Fibroblast of villous mesenchyme (primary cell): ENCODE measurements around the gene HRH2. TPM values are rescaled to one million over a fixed set of nuclear protein-coding genes. Genes with fewer than 3 reads are reported as not detected.

Source experiments
- DNase-seq: peaks from one replicate; pipeline ENCODE4 v3.0.0-alpha.2; 2010; ENCODE audit warnings: low read depth
- H3K4me3 ChIP-seq: 2 replicates; pipeline ENCODE4 v1.5.1; 2011; ENCODE audit warnings: low read depth, mild to moderate bottlenecking, low read length
- CTCF ChIP-seq: IDR thresholded peaks from 2 replicates; pipeline ENCODE4 v1.5.1; 2012; ENCODE audit warnings: low read depth, mild to moderate bottlenecking, low read length; ENCODE audit not compliant: insufficient read depth
- total RNA-seq: library from RNA; depleted of rRNA; stranded (reverse); fragments of >200 nt; gene quantifications from 2 replicates; pipeline ENCODE4 v1.2.3, GENCODE V29; 2012

The HRH2 gene
- total RNA-seq, 1 donor = not detected

- H3K4me3 ChIP-seq = no peak overlapping the region
- no peak for DNase-seq
- TF ChIP-seq CTCF = no peak
Measured at GRCh38 chr5:175672976-175673648, 15.2 kb downstream of the HRH2 start.

- DNase-seq = no peak
Measured at GRCh38 chr5:175674731-175675346, 17.0 kb downstream of the HRH2 start.

GRCh38 chr5:175675873-175676272 lies 18.0 kb downstream of the HRH2 start:
- no peak for TF ChIP-seq CTCF
- H3K4me3 ChIP-seq = no peak overlapping the region
- DNase-seq = no peak

More at GRCh38 chr5:175674731-175675346, 17.0 kb downstream of the HRH2 start:
- no peak overlapping the region for H3K4me3 ChIP-seq
- TF ChIP-seq CTCF = no peak

GRCh38 chr5:175677571-175677970 lies 19.7 kb downstream of the HRH2 start:
- DNase-seq = no peak
- no peak for TF ChIP-seq CTCF
- no peak overlapping the region for H3K4me3 ChIP-seq

- H3K4me3 ChIP-seq = no peak overlapping the region
- no peak for DNase-seq
- no peak for TF ChIP-seq CTCF
Measured at GRCh38 chr5:175678074-175678473, 20.2 kb downstream of the HRH2 start.

GRCh38 chr5:175679411-175679810 lies 21.5 kb downstream of the HRH2 start:
- H3K4me3 ChIP-seq = no peak overlapping the region
- no peak for DNase-seq
- TF ChIP-seq CTCF = no peak
